ENCODE data around the gene GALNT17. TPM values are rescaled to one million over a fixed set of nuclear protein-coding genes. Genes with fewer than 3 reads are reported as not detected.

GALNT17 gene
- polyA plus RNA-seq, 1 experiment: not detected

DNA sequence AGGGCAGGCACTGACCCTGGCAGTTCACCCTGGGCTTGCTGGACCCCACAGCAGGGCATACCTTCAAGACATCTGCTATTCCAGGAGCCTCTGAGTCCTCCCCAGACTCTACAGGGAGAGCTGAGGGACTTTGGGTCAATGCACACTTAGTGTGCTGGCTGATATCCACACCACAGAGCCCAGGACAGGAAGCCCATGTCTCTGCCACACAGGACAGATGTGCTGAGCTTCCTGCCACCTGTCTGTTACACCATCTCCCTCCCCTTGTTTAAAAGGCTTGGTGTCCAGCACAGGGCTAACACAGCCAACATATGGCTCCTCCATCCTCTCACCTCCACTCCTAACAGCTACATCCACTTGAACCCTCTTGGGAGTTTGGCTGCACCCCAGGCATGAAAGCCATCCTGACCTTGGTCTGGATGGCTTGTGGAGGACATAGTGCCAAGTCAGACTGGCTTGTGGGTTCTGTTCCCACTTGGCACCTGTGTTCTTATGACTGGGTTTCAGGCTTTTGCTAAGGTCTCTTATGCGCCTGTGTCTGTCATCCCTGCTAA is 529.8 kb downstream of the GALNT17 start:
- POLR2A ChIA-PET: no interaction called here
- H3K27me3 ChIP-seq (ENCODE audit: control insufficient read depth, insufficient read depth, low read length): no peaks in the 10 kb centered on the region
- H3K4me3 ChIP-seq (ENCODE audit: low read depth, low read length): no peak overlapping the region
- no peak for TF ChIP-seq CTCF (IDR thresholded peaks at IDR 0.05; ENCODE audit: low read depth, low read length)
- no peak overlapping the region for H3K27ac ChIP-seq (ENCODE audit: low read depth, low read length)
- CTCF ChIA-PET: no interaction called here
- H3K9me3 ChIP-seq (ENCODE audit: control insufficient read depth, insufficient read depth, low read length): peaks cover 33% of the 10 kb centered on the region
- DNase-seq (ENCODE audit: low read depth, low spot score): no peak

DNA sequence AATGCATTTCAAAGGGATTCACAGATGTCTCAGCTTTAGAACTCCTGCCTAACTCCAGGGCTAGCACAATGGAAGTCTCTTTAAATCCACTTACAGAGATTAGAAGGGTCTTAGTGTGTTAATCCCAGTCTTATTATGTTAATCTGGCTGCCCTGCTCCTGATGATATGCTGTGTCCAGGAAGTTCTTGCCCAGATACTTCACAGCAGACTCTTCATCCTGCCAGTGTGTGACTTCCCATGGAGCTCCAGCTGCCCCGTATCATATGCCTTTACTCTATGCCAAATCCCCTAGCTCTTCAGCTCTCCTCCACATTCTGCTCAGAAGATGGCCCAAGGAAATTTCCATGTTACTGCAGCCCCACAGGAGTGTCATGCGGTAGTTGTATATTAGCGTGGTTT is 533.8 kb downstream of the GALNT17 start:
- H3K9me3 ChIP-seq (ENCODE audit: control insufficient read depth, insufficient read depth, low read length): peaks cover 25% of the 10 kb centered on the region
- H3K27me3 ChIP-seq (ENCODE audit: control insufficient read depth, insufficient read depth, low read length): no peaks in the 10 kb centered on the region
- ChIA-PET CTCF (no interaction called here), POLR2A (no interaction called here)
- H3K4me3 ChIP-seq (ENCODE audit: low read depth, low read length): no peak overlapping the region
- H3K27ac ChIP-seq (ENCODE audit: low read depth, low read length): no peak overlapping the region
- DNase-seq (ENCODE audit: low read depth, low spot score): no peak
- no peak for TF ChIP-seq CTCF (IDR thresholded peaks at IDR 0.05; ENCODE audit: low read depth, low read length)

DNA sequence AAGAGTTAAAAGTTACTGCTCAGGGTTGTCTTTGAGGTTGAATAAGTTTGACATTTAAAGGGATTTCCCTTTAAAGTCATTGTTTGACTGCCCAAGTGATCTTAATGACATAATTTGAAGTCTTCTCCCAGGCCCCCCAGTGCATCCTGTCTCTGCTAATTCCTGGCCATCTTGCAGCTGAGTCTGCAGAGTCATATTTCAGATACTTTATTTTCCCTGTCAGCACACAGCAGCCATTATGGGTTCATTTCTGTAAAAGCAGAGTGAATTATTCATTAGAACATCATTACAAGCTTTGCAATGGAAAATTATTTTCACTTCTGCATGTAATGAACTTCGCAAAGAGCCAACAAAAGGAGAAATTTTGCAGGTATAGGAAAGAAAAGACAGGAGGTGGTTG is 536.6 kb downstream of the GALNT17 start:
- Histone ChIP-seq H3K27ac (ENCODE audit: low read depth, low read length) (no peak overlapping the region), H3K27me3 (ENCODE audit: control insufficient read depth, insufficient read depth, low read length) (no peaks in the 10 kb centered on the region), H3K9me3 (ENCODE audit: control insufficient read depth, insufficient read depth, low read length) (peaks cover 19% of the 10 kb centered on the region), H3K4me3 (ENCODE audit: low read depth, low read length) (no peak overlapping the region)
- no peak for TF ChIP-seq CTCF (IDR thresholded peaks at IDR 0.05; ENCODE audit: low read depth, low read length)
- ChIA-PET POLR2A (no interaction called here), CTCF (no interaction called here)
- no peak for DNase-seq (ENCODE audit: low read depth, low spot score)

- POLR2A ChIA-PET: no interaction called here
- no peak for TF ChIP-seq CTCF (IDR thresholded peaks at IDR 0.05; ENCODE audit: low read depth, low read length)
Observed at GRCh38 chr7:71679480-71679879, 547.5 kb downstream of the GALNT17 start.

GRCh38 chr7:71682181-71682580 is 550.2 kb downstream of the GALNT17 start:
- DNase-seq (ENCODE audit: low read depth, low spot score): no peak
- Histone ChIP-seq H3K9me3 (ENCODE audit: control insufficient read depth, insufficient read depth, low read length) (peaks cover 65% of the 10 kb centered on the region), H3K27ac (ENCODE audit: low read depth, low read length) (no peak overlapping the region), H3K4me3 (ENCODE audit: low read depth, low read length) (no peak overlapping the region), H3K27me3 (ENCODE audit: control insufficient read depth, insufficient read depth, low read length) (no peaks in the 10 kb centered on the region)
- POLR2A ChIA-PET: no interaction called here
- TF ChIP-seq CTCF (IDR thresholded peaks at IDR 0.05; ENCODE audit: low read depth, low read length): no peak
- CTCF ChIA-PET: no interaction called here

More at GRCh38 chr7:71679480-71679879, 547.5 kb downstream of the GALNT17 start:
- CTCF ChIA-PET: no interaction called here
- no peaks in the 10 kb centered on the region for H3K27me3 ChIP-seq (ENCODE audit: control insufficient read depth, insufficient read depth, low read length)
- DNase-seq (ENCODE audit: low read depth, low spot score): no peak
- H3K27ac ChIP-seq (ENCODE audit: low read depth, low read length): no peak overlapping the region
- H3K4me3 ChIP-seq (ENCODE audit: low read depth, low read length): no peak overlapping the region
- H3K9me3 ChIP-seq (ENCODE audit: control insufficient read depth, insufficient read depth, low read length): peaks cover 56% of the 10 kb centered on the region

All from AG04450 (cell line).